HG03108 (cell line): ENCODE data around the gene DEPDC7.
"Not testable (repeated sequence)": the region's sequence is repeated elsewhere in the genome, so short reads cannot be mapped to it uniquely, and the experiment has no call there.

Source experiments
- ATAC-seq: cut with Tn5 transposase; IDR thresholded peaks from one replicate; pipeline ENCODE4 v1.9.1; 2021; ENCODE audit warnings: moderate library complexity; ENCODE audit not compliant: unreplicated experiment

The DEPDC7 gene

DNA sequence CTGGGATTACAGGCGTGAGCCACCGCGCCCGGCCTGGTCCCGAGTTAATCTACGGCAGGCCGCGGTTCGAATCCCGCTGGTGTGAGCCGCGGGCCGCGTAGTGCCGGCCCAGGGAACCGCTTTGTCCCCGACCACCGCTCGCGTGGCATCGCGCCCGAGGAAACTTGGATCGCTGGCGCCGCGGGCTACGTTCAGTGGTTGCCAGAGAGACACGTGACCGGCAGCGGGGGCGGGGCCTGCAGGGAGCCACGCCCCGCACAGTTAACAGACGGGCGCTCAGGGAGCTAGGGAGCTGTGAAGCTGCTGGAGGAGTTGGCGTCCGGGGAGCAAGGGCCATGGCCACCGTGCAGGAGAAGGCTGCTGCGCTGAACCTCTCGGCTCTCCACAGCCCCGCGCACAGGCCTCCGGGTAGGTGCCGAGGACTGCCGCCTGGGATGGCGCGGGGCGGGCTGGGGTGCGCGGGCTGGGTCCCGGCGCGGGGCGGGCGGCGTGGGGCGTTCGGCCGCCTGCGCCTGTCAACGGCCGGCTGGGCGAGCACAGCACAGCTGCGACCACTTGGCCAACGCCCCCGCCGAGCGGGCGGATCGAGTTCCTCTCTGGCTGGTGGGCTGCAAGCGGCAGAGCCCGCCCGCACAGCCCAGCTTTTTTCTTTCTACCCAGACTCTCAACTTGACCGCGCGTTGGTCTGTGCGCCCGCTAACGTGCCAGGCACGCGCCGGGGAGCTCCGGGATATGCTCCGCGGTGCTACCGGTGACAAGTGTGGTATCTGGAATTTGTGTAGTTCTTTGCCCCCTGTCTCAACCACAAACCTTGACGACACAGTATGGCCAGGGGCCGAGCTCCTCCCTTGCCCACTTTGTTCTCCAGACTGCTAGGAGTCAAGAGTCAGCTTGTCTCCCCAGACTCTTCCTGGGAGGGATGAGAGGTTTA lies at the start of gene DEPDC7:
Gene DEPDC7, plus strand, starts transcription at position 258 of the 931 bp plus-strand sequence. Its CDS starts 78 bp downstream, at position 336.
- peak; percentile 51 for ATAC-seq

- no peak for ATAC-seq
Measured at GRCh38 chr11:32968541-32968940, 47.1 kb upstream of the DEPDC7 start.

GRCh38 chr11:32972233-32972632 lies 43.4 kb upstream of the DEPDC7 start:
- ATAC-seq: not testable (repeated sequence)

DNA sequence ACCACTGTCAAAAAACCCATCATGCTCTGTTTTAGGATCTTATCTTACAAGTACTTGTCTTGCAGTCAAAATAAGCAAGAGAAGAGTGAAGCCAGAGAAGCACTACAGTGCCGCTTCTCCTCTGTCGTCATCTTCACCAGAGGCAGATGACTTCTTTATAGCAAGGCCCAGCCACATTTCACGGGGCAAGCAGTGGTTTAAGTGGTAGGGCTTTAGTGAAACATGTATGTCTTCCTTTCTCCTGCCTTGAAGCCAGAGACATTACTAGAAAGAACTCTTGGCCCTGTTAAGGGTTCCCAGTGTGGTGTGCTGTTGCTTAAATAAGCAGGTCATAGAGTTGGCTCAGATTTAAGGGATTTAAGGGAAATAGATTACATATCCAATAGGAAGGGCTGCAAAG lies 42.9 kb upstream of the DEPDC7 start:
- no peak for ATAC-seq

GRCh38 chr11:32982626-32983025 lies 33.1 kb upstream of the DEPDC7 start:
- ATAC-seq: no peak

- ATAC-seq: no peak
Measured at GRCh38 chr11:32983506-32983905, 32.2 kb upstream of the DEPDC7 start.

DNA sequence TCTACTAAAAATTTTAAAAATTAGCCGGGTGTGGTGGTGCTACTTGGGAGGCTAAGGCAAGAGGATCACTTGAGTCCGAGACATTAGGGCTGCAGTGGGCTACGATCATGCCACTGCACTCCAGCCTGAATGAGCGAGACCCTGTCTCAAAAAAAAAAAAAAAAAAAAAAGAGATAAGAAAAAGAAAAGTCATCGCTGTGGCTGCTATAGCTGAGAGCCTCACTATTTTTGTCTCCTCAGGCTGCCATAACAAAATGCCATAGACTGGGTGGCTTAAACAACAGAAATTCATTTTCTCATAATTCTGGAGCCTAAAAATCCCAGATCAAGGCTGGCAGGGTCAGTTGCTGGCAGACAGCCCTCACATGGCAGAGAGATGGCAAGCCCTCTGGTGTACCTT lies 30.1 kb upstream of the DEPDC7 start:
- no peak for ATAC-seq

DNA sequence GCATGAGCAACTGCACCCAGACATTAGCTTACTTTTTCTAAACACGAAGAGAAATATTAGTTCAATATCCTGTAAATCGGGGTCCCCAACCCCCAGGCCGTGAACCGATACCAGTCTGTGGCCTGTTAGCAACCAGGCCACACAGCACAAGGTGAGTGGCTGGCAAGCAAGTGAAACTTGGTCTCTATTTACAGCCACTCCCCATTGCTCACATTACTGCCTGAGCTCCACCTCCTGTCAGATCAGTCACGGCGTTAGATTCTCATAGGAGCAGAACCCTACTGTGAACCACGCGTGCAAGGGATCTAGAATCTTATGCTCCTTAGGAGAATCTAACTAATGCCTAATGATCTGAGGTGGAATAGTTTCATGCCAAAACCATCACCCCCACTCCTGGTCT lies 27.8 kb upstream of the DEPDC7 start:
- no peak for ATAC-seq

DNA sequence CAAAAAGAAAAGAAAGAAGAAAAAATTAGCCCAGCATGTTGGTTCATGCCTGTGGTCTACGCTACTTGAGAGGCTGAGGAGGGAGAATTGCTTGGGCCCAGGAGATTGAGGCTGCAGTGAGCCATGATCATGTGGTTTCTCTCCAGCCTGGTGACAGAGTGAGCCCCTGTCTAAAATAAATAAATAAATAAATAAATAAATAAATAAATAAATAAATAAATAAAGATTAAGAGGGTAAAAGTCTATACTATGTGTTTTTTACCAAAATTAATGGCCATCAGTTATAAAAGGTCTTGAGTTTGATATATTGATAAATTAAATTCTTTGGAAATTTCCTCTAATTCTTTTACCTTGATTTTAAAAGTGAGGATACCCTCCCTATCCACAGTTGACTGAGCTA lies 25.2 kb upstream of the DEPDC7 start:
- ATAC-seq: no peak

DNA sequence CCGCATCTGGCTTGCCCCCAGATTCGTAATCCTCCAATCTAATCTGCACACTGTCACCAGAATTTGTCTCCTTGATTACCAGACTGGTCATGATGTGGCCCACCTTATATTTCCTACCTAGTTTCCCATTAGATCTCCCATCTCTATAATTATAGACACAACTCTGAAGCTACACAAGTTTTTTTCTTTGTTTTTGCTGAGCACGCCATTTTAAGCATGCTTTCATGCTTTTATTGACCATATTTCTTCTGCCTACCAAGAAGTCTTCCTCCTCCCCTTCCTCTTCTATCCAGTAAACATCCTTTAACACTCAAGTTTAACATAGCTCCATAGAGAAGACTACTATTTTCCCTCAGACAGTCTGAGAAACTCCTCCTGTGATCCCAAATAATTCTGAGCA lies 24.3 kb upstream of the DEPDC7 start:
- ATAC-seq: no peak

- no peak for ATAC-seq
Measured at GRCh38 chr11:32991898-32992297, 23.8 kb upstream of the DEPDC7 start.

DNA sequence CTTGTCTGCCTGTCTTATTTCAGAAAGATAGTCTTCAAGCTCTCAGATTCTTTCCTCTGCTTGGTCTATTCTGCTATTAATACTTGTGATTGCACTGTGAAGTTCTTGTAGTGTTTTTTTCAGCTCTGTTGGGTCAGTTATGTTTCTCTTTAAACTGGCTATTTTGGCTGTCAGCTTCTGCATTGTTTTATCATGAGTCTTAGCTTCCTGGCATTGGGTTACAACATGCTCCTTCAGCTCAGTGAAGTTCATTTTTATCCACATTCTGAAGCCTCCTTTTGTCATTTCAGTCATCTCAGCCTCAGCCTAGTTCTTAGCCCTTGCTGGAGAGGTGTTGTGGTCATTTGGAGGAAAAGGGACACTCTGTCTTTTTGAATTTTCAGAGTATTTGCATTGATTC lies 15.5 kb upstream of the DEPDC7 start:
- no peak for ATAC-seq

- ATAC-seq: no peak
Measured at GRCh38 chr11:33001281-33001680, 14.4 kb upstream of the DEPDC7 start.

DNA sequence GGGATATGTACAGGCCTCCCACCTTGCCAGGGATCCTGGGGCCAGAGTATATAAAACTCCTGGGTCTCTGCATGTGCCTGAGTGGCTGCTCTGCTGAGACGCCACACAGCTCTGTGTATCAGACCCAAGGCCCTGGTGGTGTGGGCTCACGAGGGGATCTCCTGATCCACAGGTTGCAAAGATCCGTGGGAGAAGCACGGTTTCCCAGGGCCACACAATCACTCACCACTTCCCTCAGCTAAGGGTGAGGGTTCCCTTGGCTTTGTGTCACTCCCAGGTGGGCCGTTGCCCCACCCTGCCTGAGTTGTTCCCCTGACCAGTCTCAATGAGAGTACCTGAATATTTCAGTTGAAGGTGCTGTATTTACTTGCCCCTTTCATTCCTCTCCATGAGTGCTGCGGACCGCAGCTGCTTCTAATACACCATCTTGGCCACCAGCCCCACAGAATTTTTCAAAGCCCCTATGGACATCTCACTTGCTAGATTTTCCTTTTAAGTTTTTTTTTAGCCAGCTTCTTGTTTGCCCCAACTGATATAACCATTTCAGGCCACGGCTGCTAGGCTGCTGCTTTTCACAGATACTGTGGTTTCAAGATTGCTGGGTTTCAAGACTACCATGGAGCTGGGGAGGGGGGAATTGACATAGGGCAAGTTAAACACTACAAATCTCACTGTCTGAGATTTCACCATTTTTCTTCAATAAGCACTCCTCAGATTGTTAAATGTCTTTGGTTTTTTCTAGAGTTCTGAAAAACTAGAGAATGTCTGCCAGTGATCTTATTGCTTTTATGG lies 13.7 kb upstream of the DEPDC7 start:
- no peak for ATAC-seq

DNA sequence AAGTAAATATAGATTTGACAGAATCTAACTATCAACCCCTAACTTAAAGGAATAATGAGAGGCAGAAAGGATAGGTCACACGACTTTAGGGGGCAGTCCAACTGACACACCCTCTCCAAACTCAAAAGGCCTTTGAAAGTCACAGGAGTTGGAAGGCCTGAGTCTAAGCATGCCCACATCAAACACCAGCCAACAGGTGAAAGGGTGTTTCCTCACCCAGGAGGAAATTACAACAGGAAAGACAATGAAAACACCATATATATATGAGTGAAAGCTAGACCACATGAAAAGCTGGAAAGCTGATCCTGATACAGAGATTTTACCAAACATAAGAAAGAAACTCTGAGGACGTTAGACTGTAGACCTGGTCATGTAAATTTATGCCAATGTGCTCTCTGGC lies 10.5 kb upstream of the DEPDC7 start:
- no peak for ATAC-seq

GRCh38 chr11:33006010-33006409 lies 9.7 kb upstream of the DEPDC7 start:
- no peak for ATAC-seq

- no peak for ATAC-seq
Measured at GRCh38 chr11:33013755-33014154, 1.9 kb upstream of the DEPDC7 start.

DNA sequence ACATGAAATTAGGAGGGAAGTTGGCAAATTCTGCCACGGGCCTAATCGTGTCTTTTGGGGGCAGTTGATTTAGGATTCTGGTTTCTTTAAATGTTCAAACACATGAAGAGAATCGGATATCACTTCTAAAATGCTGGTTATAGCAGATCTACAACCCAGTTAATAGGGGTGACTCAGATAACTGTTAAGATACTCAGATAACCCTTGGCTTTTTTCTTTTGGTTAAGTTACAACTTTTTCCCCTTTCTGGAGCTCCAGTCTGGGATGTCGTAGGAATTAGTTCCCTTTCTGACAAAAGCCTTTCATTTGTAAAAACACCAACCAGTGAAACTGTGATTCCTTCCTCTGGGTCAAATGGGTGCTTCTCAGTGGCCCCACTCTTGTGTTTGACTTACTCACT lies 976 bp downstream of the DEPDC7 start:
- ATAC-seq: no peak

DNA sequence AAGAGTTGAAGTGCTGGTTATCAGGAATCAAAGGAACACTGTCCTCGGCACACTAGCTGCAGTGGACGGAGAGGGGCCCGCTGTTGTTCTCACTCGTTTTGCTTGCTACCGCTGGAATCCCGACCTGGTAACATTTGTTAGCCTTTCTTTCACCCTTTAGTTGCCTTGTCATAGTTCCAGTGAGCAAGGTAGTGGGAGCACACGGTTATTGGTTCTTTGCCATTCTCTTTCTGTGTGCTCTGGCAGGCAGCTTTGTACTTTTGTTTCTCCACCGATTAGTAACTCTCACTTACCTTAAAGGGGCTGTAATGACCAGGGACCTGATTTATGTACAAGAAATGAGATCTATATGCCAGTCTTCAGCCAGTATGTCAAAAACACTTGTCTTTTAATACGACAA lies 1.8 kb downstream of the DEPDC7 start:
- ATAC-seq: no peak

DNA sequence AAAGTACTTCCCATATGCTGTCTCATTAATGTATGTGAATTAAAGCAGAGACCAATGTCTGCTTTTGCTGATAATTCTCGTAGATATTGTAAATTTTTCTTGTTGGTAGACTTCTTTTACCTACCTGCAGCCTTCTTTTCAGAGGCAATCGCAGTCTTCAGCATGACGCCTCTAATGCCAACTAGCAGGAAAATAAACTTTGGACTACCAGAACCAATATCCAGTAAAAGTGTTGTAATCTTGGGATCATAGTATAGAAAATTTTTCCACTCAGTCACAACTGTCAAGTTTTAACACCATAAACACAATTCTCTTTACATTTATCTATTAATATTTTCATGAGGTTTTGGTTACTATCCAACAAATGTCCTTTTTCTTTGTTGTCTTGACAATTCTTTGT lies 2.3 kb downstream of the DEPDC7 start:
- ATAC-seq: no peak

- ATAC-seq: no peak
Measured at GRCh38 chr11:33018840-33019239, 3.2 kb downstream of the DEPDC7 start.

GRCh38 chr11:33021501-33021900 lies 5.8 kb downstream of the DEPDC7 start:
- ATAC-seq: no peak
